ENCODE data around the gene LRRK1.

LRRK1 gene

DNA sequence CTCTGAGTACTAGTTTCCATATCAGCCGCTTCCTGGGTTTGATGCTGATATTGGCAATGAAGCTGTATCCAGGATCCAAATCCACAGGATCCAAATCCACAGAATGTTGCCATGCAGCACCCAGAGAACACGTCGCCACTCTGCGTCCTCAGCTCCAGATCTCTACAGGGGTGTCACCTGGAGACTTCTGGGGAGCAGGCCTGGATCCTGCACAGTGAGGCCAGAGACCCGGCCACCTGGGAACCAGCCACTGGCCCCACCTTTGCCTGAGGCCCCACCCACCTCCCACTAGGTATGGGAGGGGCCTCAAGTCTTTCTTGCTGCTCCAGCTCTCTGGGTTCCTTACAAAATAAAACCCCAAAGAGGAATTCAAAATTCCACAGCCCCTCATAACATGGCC lies 123.9 kb downstream of the LRRK1 start:
- no peak for DNase-seq (ENCODE audit: low spot score)

DNA sequence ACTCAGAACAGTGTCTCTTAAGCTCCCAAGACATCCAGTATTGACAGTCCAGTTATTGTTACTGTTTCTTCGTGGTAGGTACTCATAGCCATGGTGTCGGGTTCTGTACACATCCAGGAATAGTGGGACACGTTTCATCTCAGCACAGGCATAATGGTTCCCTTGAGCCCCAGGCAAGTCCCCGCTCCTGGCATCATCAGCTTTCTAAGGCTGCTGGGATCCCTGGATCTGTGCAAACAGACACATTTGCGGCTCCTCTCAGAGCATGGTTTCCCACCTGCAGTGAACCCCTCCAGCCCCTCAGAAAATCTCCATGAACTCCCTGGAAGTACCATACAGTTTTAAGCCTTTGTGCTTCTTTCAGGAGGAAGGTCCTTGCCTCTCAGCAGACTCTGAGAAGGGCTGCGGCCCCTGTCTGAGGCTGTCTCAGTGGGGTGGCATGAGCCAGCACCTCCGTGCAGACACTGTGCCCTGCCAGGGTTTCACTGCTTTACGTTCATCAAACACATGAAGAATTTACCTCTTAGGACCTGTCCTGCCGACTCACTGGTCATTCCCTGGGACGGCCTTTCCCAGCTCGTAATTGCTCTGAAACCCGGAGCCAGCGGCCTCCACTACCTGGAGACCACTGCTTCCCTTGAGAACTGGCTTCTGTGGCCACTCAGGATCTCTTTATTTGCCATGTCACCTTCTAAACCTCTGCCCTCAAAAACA lies 124.9 kb downstream of the LRRK1 start:
- DNase-seq (ENCODE audit: low spot score), result no peak

DNA sequence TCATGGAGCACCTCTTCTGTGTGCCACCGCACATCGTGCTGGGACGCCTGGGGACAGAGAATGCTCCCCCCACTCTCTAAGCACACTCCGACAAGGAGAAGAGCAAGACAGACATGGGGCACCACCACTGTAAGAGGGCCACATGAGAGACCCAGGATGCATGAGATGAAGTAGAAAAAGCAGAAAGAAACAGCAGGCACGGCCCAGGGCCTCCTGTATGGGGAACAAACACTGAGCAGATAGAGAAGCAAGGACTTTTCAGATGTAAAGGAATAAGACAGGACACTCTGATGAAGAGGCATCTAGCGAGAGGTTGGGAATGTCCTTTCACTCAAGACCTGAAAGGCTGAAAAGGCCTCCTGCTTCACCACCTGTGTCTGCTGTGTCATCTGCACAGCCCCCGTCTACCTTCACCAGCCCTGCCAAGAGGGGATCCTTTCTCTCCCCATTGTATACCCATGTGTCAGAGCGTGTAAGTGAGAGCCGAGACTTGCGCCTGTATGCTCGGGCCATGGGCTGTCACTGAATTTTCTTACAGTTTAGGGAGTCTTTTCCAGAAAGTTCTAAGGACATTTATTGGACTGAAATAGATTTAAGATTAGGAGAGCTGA lies 125.6 kb downstream of the LRRK1 start:
- DNase-seq (ENCODE audit: low spot score), result no peak

DNA sequence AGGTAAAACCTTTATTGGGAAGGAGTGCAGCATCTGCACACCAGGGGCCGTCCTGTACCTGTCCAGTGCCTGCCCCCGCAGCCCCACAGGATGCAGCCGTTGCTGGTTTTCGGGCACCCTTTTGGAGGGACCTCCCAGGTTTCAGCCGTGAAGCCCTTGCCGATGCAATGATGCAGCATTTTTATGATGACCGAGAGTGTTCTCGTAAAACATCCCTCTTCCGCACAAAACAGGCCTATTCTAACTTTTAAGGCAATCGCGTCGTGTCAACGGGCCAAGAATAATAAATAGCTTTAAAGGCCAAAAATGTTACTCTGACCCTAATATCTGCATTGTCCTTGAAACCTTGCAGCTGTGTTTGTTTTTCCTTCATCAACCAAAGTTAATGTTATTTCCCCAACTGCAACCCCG lies 126.1 kb downstream of the LRRK1 start:
- DNase-seq (ENCODE audit: low spot score), result no peak

DNA sequence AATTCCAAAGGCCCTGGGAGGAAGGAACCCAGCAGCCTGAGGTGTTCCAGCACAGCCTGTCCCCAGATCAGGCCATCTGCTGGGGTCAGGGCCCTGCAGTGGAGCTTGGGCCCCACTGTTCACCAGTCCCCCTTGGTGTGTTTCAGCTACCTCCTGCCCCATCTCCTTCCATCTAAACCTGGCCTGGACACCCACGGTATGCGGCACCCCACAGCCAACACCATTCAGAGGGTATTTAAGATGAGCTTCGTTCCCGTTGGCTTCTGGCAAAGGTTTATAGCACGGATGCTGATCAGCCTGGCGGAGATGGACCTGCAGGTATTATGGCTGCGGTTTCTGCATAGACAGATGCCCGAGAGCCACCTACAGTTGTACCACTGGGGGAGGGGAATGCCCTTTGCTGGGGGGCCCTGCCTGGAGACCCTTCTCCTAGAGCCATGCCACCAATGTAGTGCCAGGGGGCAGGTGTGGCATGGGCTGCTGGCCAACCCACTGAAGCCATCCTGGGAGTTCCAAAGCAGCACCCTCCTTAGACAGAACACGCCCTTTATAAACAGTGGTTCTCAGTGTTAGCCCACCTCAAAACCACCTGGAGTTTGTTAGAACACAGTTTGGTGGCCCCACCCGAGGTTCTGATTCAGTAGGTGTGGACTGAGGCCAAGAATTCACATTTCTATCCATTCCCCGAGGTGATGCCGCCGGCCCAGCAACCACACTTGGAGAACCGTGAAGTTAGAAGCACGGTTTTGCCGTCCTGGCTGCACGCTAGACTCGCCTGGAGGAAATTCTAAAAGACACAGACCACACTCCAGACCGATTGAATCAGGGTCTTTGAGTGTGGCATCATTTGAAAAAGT lies 126.9 kb downstream of the LRRK1 start:
- DNase-seq (ENCODE audit: low spot score), result no peak

DNA sequence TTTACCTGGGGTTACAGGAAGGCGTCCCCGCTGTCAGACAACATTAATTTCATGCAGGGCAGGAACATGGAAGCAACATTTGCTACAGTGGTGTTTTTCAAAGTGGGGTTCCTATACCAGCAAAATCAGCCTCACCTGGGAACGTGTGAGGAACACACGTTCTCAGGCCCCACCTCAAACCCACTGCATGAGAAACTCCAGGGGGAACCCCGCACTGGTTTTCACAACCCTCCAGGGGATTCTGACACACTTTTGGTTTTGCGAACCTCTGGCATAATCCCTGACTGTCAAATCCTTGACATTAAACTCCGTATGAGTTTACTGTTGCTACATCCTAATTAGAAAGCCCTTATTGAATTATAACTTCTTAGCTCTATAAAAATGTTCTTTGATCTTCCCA lies 127.7 kb downstream of the LRRK1 start:
- no peak for DNase-seq (ENCODE audit: low spot score)

DNA sequence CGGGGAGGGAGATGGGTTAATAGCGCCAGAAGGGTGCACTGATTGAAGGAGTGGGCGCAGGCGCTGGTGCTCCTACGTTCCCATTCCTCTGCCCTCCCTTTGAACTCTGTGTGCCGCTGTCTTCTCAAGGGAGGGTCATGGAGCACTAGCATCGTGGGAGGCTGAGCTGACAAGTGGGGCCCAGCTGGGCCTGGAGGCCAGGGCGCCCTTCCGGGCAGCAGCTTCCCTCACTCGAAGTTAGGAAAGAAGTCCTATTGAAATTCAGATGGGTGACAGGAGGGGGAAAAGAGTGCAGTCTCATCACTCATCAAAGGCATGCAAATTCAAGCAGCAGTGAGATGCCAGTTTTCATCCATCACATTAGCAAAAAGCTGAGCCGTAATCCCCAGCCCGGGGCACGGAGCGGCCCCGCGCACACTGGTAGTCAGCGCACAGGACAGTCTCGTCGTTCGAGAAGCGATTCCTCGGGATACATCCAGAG lies 128.2 kb downstream of the LRRK1 start:
- no peak for DNase-seq (ENCODE audit: low spot score)

DNA sequence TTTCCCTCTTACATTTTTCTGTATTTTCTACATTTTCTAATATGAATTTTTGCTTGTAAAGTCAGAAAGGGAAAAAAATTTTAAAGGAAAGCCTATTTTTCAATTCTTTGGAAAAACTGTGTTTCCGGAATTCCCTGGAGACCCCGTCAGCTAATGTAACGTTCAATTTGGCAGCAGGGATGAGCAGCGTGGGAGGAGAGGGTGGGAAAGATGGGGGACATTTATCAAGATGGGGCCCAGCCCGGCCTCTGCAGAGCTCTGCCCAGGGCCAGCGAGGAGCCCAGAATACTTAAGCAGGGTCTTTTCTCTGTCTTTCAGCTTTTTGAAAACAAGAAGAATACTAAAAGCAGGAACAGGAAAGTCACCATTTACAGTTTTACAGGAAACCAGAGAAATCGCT lies 129.0 kb downstream of the LRRK1 start:
- DNase-seq (ENCODE audit: low spot score), result no peak

DNA sequence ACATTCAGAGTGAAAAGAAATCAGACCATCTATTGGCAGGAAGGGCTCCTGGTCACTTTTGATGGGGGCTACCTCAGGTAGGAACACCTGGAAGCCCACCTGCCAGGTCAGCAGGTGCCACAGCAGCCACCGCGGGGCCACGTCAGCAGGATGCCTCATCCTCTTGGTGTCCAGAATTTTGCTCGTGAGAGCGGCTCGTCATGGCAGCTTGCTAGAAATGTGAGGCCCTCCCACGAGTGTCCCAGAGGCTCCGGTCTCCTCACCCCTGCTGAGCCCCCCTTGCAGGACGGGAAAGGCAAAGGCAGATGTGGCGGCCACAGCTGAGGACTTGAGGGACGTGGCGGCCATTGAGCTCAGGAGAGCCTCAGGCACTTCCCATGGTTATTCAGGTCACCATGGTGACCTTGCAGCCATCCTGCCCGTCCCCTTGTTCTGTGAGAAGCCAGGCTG lies 129.4 kb downstream of the LRRK1 start:
- no peak for DNase-seq (ENCODE audit: low spot score)

DNA sequence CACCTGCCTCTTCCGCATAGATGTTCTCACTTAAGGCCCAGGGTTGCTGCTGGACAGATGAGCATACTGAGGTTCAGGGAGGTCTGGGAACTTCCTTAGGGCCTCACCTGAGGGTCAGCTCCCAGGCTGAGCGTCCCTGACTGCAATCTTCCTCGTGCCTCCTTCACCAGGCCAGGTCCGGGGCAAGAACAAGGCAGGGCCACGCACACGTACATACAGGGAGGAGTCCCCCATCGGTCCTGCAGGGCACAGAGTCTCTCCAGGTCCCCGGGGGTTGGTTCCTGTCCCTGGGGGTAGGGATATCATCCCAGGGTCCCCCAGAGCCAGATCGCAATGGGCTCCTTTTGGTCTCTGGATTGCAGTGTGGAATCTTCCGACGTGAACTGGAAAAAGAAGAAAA lies 130.1 kb downstream of the LRRK1 start:
- DNase-seq (ENCODE audit: low spot score), result no peak

DNA sequence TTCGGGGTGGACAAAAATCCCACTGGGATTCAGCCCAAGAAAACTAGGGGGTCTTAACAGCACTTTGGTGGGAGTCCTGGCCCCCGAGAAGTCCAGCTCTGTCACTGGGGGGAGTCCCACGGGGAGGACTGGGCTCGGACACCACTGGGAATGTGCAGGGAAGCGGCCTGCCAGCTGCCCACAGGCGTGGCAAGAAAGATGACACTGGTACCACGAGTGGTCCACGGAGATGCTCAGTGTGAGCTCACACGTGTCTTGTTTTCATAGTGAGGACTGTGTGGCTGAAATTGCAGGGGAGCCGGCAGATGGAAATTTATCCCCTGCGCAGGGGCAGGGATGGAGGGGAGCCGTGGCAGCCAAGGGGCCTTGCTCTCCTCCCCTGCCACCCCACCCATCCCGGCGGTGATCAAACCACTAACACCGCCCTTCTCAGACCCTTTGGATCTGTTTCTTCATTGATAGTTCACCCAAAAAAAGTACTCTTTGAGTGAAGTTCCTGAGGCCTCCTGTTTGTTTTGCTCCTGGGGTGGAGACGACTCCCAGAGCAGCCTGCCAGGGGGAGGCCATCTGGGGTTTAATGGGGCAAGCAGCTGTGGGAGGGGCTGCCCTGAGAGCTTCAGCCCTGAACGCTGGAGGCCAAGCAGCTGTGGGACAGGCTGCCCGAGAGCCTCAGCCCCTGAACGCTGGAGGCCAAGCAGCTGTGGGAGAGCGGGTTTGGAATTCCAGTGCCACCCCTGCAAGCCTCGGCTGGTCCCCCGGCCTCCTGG lies 130.9 kb downstream of the LRRK1 start:
- no peak for DNase-seq (ENCODE audit: low spot score)

DNA sequence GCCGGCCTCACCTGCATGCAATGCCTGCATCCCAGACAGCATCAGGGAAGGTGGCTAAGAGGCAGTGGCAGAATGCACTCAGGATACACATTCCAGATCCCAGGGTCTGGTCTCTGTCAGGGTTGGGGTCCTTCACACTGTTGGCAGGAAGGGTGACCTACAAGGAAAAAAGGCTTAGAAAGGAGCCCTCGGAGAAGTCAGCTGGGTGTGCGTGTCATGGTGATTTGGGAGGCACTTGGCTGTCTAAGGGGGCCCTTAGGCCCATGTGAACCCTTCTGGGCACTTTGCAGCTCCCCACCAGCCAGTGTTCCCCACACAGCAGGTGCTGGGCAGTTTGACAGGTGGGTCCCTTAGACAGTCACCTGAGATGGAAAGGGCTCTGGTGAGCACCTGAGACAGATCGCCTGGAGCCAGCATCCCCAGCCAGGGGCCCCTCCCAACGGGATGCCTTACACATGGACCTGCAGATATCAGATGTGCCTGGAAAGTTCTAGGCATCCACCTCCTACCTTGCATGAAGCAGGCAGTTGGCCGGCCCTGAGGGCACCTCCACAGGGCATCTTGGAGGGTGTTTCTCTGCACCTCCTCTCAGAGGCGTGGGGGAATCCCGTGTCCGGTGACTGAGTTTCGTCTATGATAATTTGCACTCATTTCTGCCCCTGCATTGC lies 131.6 kb downstream of the LRRK1 start:
- DNase-seq (ENCODE audit: low spot score), result no peak

DNA sequence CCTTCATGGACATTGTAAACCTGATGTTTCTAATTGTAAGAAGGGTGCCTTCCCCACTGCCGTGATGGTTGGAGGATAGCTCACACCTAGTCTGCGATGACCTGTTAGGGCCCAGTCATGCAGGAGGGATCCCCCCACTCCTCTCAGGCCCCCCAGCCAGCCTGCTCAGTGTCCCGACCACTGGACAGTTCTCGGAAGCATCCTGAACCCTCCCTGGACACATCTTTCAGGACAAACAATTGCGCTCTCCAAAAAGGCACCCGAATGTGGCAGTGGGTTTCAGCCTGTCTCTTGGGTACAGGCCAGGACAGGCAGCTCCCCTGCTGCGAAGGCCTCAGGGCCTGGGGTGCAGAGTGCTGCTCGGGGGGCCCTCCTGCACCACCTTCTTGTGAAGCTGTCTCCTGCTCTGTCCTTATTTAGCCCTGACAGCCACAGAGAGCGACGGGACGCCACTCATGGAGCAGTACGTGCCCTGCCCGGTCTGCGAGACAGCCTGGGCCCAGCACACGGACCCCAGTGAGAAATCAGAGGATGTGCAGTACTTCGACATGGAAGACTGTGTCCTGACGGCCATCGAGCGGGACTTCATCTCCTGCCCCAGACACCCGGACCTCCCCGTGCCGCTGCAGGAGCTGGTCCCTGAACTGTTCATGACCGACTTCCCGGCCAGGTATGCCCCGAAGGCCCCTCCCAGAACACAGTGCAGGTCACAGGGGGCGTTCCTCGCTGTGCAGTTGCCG lies 132.3 kb downstream of the LRRK1 start:
- DNase-seq (ENCODE audit: low spot score), result no peak

DNA sequence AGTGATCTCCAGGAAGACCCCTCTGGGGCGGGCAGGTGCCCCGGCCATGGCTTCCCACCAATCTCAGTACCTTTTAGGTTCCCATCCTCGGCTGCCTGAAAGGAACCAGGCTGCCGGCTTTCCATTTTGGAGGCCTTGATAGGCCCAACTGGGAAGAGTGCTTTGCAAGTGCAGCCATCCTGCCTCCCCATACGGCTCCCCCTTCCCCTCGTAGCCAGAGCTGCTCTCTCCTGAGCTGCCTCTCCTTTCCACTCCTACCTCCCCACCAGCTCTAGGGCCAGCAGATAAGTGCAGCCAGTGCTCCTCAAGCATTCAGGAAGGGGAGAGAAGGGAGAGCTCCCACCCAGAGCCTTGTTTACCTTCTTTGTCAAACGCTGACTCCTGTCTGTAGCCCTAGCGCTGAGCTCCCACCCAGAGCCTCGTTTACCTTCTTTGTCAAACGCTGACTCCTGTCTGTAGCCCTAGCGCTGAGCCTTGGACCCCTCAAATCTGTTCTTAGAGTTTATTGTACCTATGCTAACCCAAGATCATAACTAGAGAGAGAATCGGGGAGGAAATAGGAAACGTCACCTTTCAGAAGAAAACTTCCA lies 133.0 kb downstream of the LRRK1 start:
- DNase-seq (ENCODE audit: low spot score), result no peak

DNA sequence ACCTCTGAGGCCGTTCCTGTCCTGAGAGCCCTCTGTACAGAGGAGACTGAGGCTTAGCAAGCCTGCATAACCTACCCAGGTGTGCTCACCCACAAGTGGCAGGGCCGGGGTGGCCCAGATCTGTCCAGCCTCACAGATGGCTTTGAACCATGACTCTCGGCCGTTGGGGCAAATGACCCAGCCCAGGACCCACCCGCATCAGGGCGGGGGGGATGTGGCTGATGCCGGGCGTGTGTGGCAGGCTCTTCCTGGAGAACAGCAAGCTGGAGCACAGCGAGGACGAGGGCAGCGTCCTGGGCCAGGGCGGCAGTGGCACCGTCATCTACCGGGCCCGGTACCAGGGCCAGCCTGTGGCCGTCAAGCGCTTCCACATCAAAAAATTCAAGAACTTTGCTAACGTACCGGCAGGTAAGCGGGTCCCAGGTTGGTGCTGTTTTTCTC lies 133.5 kb downstream of the LRRK1 start:
- DNase-seq (ENCODE audit: low spot score), result no peak

DNA sequence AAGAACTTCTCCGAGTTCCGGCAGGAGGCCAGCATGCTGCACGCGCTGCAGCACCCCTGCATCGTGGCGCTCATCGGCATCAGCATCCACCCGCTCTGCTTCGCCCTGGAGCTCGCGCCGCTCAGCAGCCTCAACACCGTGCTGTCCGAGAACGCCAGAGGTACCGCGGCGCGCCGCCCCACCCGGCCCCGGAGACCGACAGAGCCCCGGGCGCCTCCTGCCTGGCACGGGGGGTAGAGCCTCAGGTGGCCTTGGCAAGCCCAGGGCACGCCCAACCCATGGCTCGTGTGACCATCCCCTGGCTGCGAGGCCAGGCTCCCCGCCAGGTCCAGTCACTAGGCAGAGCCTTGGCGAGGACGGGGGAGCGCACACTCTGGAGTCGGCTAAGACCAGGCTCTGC lies 134.1 kb downstream of the LRRK1 start:
- no peak for DNase-seq (ENCODE audit: low spot score)

DNA sequence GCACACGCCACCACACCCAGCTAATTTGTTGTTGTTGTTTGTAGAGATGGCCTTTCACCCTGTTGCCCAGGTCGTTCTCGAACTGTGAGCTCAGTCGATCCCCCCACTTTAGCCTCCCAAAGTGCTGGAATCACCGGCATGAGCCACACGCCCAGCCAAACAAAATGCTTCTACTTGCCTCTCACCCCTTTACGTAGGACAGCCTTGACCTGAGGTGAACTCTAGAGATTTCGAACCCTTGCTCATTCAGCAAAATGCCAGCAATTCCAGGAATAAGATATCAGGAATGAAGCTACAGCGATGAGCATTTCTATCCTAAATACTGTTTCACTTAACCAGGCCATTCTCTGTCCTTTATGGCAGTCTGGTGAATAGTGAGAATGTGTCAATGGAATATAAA lies 135.0 kb downstream of the LRRK1 start:
- DNase-seq (ENCODE audit: low spot score), result no peak

DNA sequence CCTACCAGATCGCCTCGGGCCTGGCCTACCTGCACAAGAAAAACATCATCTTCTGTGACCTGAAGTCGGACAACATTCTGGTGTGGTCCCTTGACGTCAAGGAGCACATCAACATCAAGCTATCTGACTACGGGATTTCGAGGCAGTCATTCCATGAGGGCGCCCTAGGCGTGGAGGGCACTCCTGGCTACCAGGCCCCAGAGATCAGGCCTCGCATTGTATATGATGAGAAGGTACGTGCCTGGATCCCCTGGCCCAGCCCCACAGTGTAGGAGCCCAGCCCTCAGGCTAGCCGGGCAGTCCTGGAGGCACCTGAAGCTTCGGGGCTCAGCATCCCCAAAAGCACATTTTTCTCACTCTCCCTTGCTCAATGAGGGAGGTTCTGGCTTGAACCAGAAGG lies 135.8 kb downstream of the LRRK1 start:
- DNase-seq (ENCODE audit: low spot score), result no peak

DNA sequence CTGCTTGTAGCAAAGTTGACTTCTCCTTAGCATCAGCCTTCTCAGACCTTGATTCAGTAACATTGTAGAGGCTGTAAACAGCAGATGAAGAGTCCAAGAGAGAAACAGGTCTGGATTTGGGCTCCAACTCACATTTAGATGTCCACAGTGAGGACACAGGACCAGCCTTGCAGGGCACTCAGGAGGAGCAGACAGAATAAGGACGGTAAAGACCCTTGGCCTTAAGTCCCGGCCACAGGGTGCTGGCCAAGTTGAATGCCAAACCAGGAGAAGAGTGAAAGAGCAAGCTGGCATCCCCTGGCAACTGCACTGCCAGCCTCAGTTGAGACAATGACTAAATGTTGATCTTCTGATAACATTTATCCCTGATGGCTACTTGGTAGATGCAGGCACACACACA lies 136.3 kb downstream of the LRRK1 start:
- DNase-seq (ENCODE audit: low spot score), result no peak
